Psoas muscle (tissue), 8 donors: ENCODE results near the gene PHYHIPL. TPM values are rescaled to one million over a fixed set of nuclear protein-coding genes. Genes with fewer than 3 reads are reported as not detected.
A peak's percentile ranks its signal among the peaks of the same experiment; 100 is the strongest.

Source experiments
- ATAC-seq, 4 donors: fragments of 200-7000 bp; cut with Tn5 transposase; one replicate each; pipeline ENCODE4 v1.9.1; 2020; ENCODE audit warnings: moderate library complexity in 3 of 4, mild to moderate bottlenecking in 2 of 4
- DNase-seq, 2 donors: peaks; one replicate each; pipeline ENCODE4 v3.0.0-alpha.2; 2020
- H3K27ac ChIP-seq: fragments of 200-600 bp; one replicate; pipeline ENCODE4 v1.8.0; 2022
- H3K27me3 ChIP-seq, 3 donors: fragments of 200-600 bp in 1 of 3; one replicate each; pipeline versions ENCODE4 v1.6.1 to v1.8.0; 2013 to 2022; ENCODE audit warnings: low read length in 2 of 3, mild to moderate bottlenecking in 2 of 3, moderate library complexity in 1 of 3; ENCODE audit not compliant: insufficient read depth in 3 of 3
- H3K36me3 ChIP-seq, 2 donors: fragments of 200-600 bp in 1 of 2; one replicate each; pipeline versions ENCODE4 v1.6.1 to v1.8.0; 2013 to 2022; ENCODE audit warnings: low read depth in 1 of 2, mild to moderate bottlenecking in 1 of 2, moderate library complexity in 1 of 2; ENCODE audit not compliant: insufficient read depth in 1 of 2
- H3K4me1 ChIP-seq: fragments of 200-600 bp; one replicate; pipeline ENCODE4 v1.8.0; 2022
- H3K4me3 ChIP-seq: fragments of 200-600 bp; one replicate; pipeline ENCODE4 v1.8.0; 2022; ENCODE audit warnings: mild to moderate bottlenecking
- H3K9me3 ChIP-seq: fragments of 200-600 bp; one replicate; pipeline ENCODE4 v1.8.0; 2022
- WGBS, 3 donors: extraction: QIAGEN DNeasy Blood & Tissue Kit; methylation state at CpG; one replicate each; pipeline versions ENCODE4 v1.1.6 to v1.1.7; 2013; 5-methylcytosine and 5-hydroxymethylcytosine counted together
- intact Hi-C, 2 donors: fragments of 100-400 bp; cut with DNase I; formaldehyde crosslinking; loops; one replicate each; pipeline versions ENCODE4 v1.11.0 to v1.14.2; 2022
- polyA plus RNA-seq, 3 donors: library from polyadenylated mRNA; stranded (reverse); fragments of 200-250 nt; gene quantifications; one replicate each; pipeline ENCODE4 v1.2.3, GENCODE V29; 2013
- total RNA-seq, 4 donors: library from RNA; stranded (reverse); fragmentation: NEBNext Ultra II Directional in 2 of 4; extraction: Animal tissue kit (Norgen Biotek cat#: 25700) in 2 of 4; gene quantifications; one replicate each; pipeline versions ENCODE4 v1.2.1 to v1.2.4, GENCODE V29; 2021 to 2023
- TF ChIP-seq, protein P1 (sequence below): fragments of 200-600 bp; IDR thresholded peaks from one replicate; pipeline ENCODE4 v1.8.0; 2022; ENCODE audit warnings: antibody characterized with exemption
- donor health status: healthy with polysubstance abuse.
- donor health status: DM: no; HTN: no; CAD: no; lungs with moderate emphysema.
- donor health status: Bipolar disorder and iron deficiency.
- donor health status: healthy.
- donor health status: DM: yes; HTN: yes; CAD: no.
- donor health status: DM: no; HTN: no; CAD: no.
- donor health status: DM: no; HTN: no; CAD: no.
- donor health status: DM: yes; HTN: yes; CAD: no.

PHYHIPL gene
- total and polyA plus RNA-seq, 7 donors: 0.04 to 0.32 (median 0.10) TPM; not detected in 2

DNA sequence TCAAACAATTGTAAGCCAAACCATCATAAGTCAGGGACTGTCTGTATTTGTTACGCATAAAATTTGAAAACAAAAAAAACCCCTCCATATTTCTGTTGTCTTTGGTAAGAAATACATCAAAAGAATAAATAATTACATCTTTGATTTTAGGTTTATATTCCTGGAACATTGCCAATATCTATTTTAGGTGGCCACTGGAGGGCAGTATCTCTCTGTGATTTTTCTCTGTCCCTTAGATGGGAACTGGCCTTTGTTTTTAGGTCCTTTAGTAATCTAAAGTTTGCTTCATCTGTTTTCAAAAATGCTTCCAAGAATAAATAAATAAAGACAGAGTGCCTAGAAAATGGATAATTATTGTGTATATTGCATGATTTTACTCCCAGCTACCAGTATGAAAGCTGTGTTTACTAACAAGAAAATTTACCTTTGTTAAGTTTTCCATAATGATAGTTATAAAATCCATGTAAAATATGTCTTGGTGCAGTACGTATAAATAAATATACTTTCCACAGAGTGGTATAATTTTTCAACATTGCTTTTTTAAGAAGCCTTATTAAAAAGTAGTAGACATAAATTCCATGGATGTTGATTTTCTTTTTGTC is 64.2 kb downstream of the PHYHIPL start:
- Histone ChIP-seq H3K27ac (no peak overlapping the region), H3K27me3 (no peaks in the 10 kb centered on the region), H3K4me3 (no peak overlapping the region), H3K36me3 (peaks cover 0 to 4% of the 10 kb centered on the region in 2 donors), H3K4me1 (no peaks in the 10 kb centered on the region), H3K9me3 (no peaks in the 10 kb centered on the region)
- 35 to 48% (median 39%) methylated on average over 2 of the region's 2 CpGs for WGBS, 3 donors
- no peak for DNase-seq
- TF ChIP-seq, protein P1, sequence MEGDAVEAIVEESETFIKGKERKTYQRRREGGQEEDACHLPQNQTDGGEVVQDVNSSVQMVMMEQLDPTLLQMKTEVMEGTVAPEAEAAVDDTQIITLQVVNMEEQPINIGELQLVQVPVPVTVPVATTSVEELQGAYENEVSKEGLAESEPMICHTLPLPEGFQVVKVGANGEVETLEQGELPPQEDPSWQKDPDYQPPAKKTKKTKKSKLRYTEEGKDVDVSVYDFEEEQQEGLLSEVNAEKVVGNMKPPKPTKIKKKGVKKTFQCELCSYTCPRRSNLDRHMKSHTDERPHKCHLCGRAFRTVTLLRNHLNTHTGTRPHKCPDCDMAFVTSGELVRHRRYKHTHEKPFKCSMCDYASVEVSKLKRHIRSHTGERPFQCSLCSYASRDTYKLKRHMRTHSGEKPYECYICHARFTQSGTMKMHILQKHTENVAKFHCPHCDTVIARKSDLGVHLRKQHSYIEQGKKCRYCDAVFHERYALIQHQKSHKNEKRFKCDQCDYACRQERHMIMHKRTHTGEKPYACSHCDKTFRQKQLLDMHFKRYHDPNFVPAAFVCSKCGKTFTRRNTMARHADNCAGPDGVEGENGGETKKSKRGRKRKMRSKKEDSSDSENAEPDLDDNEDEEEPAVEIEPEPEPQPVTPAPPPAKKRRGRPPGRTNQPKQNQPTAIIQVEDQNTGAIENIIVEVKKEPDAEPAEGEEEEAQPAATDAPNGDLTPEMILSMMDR: peak; percentile 83
- peak in 2 of 4 donors; percentile 56 to 68 for ATAC-seq
- intact Hi-C loops: loop anchor here (2.0 to 10.0 kb wide), 3 partner anchors 226 to 574 kb away; no protein-coding TSS in a partner anchor

DNA sequence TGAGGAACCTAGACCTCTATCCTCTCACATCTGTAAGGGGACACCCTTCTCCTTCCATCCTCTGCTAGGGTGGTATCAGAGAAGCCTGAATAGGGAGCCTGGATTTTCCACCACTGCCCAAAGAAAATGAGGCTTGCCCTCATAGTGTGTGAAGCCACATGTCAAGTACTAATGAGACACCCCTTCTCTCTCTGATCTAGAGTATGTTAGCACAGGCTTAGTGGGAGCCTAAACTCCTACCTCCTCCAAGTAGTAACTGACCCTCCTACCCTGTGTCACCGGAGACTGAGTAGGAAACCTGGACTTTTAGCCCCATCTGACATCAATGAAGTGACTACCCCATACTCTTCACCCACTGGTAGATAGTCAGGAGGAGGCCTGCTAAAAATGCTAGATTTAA is 65.6 kb downstream of the PHYHIPL start:
- ATAC-seq (no peak), DNase-seq (no peak)
- intact Hi-C loops: loop anchor here (2.0 to 10.0 kb wide), 2 partner anchors 379 to 573 kb away; no protein-coding TSS in a partner anchor
- H3K4me1 ChIP-seq: no peaks in the 10 kb centered on the region
- H3K4me3 ChIP-seq: no peak overlapping the region
- H3K27ac ChIP-seq: no peak overlapping the region
- TF ChIP-seq, protein P1: no peak
- 94 to 100% (median 95%) methylated on average over 1 of the region's 1 CpG for WGBS, 3 donors
- H3K9me3 ChIP-seq: no peaks in the 10 kb centered on the region
- H3K27me3 ChIP-seq: no peaks in the 10 kb centered on the region
- H3K36me3 ChIP-seq: peaks cover 0 to 17% of the 10 kb centered on the region in 2 donors

DNA sequence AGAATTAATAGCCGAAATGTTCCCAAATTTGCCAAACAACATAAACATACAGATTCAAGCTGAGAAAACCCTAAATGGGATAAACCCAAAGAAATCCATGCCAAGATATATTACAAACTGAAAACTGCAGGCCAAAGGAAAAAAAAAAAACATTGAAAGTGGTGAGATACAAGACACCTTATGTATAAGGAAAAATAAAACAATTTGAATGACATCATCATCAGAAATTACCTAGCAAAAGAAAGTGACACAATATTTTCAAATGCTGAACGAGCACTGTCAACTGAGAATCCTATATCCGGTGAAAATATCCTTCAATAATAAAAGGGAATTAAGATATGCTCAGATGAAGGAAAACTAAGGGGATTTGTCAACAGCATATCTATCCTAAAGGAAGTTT is 66.5 kb downstream of the PHYHIPL start:
- DNase-seq (no peak), ATAC-seq (no peak)
- H3K36me3 ChIP-seq: peaks cover 0 to 26% of the 10 kb centered on the region in 2 donors
- 85 to 95% (median 90%) methylated on average over 3 of the region's 3 CpGs for WGBS, 3 donors
- H3K27ac ChIP-seq: no peak overlapping the region
- no peaks in the 10 kb centered on the region for H3K4me1 ChIP-seq
- TF ChIP-seq, protein P1: no peak
- no peaks in the 10 kb centered on the region for H3K27me3 ChIP-seq
- intact Hi-C loops: loop anchor here (2.0 to 10.0 kb wide), 2 partner anchors 378 to 572 kb away; no protein-coding TSS in a partner anchor
- H3K9me3 ChIP-seq: no peaks in the 10 kb centered on the region
- no peak overlapping the region for H3K4me3 ChIP-seq

DNA sequence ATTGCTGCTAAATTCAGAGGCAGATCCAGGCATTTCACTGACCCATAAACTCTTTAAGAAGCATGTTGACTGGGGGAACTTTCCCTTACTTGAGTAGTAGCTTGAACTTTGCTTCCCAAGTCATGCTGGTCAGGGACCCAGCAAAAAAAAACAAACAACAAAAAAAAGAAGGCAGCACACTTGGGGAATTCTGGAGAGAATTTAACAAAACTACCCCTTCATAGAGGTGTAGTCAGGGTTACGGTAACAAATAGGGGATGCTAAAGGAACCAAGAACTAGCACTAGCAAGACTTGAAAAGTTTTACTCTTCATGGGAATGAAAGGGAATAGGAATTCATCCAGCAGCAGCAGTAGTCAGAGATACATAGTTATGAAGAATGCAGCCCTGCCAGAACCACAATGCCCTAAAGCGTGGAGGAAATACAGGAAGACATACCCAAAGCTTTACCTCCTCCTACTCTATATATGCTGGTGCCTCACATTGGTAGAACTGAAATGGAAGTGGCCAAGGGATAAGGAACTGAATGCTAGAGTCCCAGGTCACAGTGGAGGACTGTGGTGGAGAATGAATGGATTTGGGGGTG is 67.3 kb downstream of the PHYHIPL start:
- no peak for DNase-seq
- no peak for ATAC-seq
- Histone ChIP-seq H3K27me3 (no peaks in the 10 kb centered on the region), H3K9me3 (no peaks in the 10 kb centered on the region), H3K36me3 (peaks cover 0 to 33% of the 10 kb centered on the region in 2 donors), H3K4me3 (no peak overlapping the region), H3K27ac (no peak overlapping the region), H3K4me1 (no peaks in the 10 kb centered on the region)
- intact Hi-C loops: loop anchor here (2.0 to 10.0 kb wide), 2 partner anchors 377 to 571 kb away; no protein-coding TSS in a partner anchor
- TF ChIP-seq, protein P1: no peak
- WGBS, 3 donors: 92 to 98% (median 97%) methylated on average over 2 of the region's 2 CpGs
